Tibial nerve (tissue), 4 donors: Measurements from ENCODE around the gene PRPH2.

Experiments
- EP300 ChIP-seq, 2 donors: sonication (generic); formaldehyde crosslinking; IDR thresholded peaks; one replicate each; pipeline ENCODE4 v1.6.1; 2017; ENCODE audit warnings: antibody characterized with exemption in 2 of 2, mild to moderate bottlenecking in 1 of 2
- TF ChIP-seq, protein P1 (sequence below), 5 experiments: fragments of 200-600 bp in 3 of 5; fragments of 450-650 bp in 2 of 5; sonication (generic) in 3 of 5; IDR thresholded peaks; one replicate each; pipeline ENCODE4 v1.5.1; 2016 to 2019; ENCODE audit warnings: antibody characterized with exemption in 5 of 5, mild to moderate bottlenecking in 3 of 5, moderate library complexity in 2 of 5

DNA sequence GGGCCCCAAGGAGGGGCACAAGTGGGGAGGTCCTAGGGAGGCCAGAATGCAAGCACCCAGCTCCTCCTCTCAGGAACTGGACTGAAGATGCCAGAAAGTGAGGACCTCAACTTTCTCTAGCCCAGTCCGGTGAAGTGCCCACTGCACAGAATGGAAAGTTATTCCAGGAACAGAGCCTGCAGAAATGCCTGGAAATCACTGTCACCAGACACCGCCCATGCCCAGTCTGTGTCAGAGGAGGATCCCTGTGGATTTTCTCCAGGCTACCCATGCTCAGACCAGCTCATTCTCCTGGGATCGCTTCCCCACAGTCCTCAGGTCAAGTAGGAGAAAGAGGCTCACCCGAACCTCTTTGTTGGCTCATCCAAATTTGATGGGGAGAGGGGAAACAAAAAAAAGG, 6.5 kb downstream of the PRPH2 start:
- TF ChIP-seq, protein P1, sequence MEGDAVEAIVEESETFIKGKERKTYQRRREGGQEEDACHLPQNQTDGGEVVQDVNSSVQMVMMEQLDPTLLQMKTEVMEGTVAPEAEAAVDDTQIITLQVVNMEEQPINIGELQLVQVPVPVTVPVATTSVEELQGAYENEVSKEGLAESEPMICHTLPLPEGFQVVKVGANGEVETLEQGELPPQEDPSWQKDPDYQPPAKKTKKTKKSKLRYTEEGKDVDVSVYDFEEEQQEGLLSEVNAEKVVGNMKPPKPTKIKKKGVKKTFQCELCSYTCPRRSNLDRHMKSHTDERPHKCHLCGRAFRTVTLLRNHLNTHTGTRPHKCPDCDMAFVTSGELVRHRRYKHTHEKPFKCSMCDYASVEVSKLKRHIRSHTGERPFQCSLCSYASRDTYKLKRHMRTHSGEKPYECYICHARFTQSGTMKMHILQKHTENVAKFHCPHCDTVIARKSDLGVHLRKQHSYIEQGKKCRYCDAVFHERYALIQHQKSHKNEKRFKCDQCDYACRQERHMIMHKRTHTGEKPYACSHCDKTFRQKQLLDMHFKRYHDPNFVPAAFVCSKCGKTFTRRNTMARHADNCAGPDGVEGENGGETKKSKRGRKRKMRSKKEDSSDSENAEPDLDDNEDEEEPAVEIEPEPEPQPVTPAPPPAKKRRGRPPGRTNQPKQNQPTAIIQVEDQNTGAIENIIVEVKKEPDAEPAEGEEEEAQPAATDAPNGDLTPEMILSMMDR (IDR thresholded peaks at IDR 0.05) = no peak
- no peak for TF ChIP-seq EP300 (IDR thresholded peaks at IDR 0.05)
